Lung (tissue), 12 donors: ENCODE measurements around the gene CDH11. TPM values are rescaled to one million over a fixed set of nuclear protein-coding genes. Genes with fewer than 3 reads are reported as not detected.

Experiments
- ATAC-seq: fragments of 200-7000 bp; cut with Tn5 transposase; one replicate; pipeline ENCODE4 v1.9.1; 2020; ENCODE audit warnings: moderate number of reproducible peaks; ENCODE audit not compliant: insufficient read depth, low FRiP score
- DNase-seq, 3 donors: peaks; one replicate each; pipeline ENCODE4 v3.0.0-alpha.2; 2013 to 2017
- H3K27ac ChIP-seq, 2 donors: one replicate each; pipeline ENCODE4 v1.5.1; 2013; ENCODE audit warnings: mild to moderate bottlenecking in 2 of 2, moderate library complexity in 2 of 2, control low read depth in 1 of 2, inconsistent platforms in 1 of 2, low read depth in 1 of 2, low read length in 1 of 2
- H3K27me3 ChIP-seq, 3 donors: one replicate each; pipeline ENCODE4 v1.5.1; 2013; ENCODE audit warnings: low read length in 2 of 3; ENCODE audit not compliant: control insufficient read depth in 3 of 3, insufficient read depth in 3 of 3
- H3K36me3 ChIP-seq, 4 donors: one replicate each; pipeline ENCODE4 v1.5.1; 2013; ENCODE audit warnings: low read length in 4 of 4, mild to moderate bottlenecking in 1 of 4, moderate library complexity in 1 of 4; ENCODE audit not compliant: control insufficient read depth in 4 of 4, insufficient read depth in 4 of 4
- H3K4me1 ChIP-seq, 5 donors: one replicate each; pipeline ENCODE4 v1.5.1; 2013; ENCODE audit warnings: low read length in 5 of 5, mild to moderate bottlenecking in 2 of 5, moderate library complexity in 1 of 5; ENCODE audit not compliant: control insufficient read depth in 5 of 5, insufficient read depth in 5 of 5
- H3K4me3 ChIP-seq: one replicate; pipeline ENCODE4 v1.5.1; 2013; ENCODE audit warnings: mild to moderate bottlenecking, control low read depth, moderate library complexity
- H3K9ac ChIP-seq, 2 donors: one replicate each; pipeline ENCODE4 v1.5.1; 2013; ENCODE audit warnings: low read length in 2 of 2, control low read depth in 1 of 2; ENCODE audit not compliant: insufficient read depth in 1 of 2
- H3K9me3 ChIP-seq, 4 donors: one replicate each; pipeline ENCODE4 v1.5.1; 2013; ENCODE audit warnings: low read length in 3 of 4, mild to moderate bottlenecking in 1 of 4, moderate library complexity in 1 of 4; ENCODE audit not compliant: control insufficient read depth in 4 of 4, insufficient read depth in 3 of 4
- WGBS, 2 donors: extraction: QIAGEN DNeasy Blood & Tissue Kit; methylation state at CpG; one replicate each; pipeline ENCODE4 v1.1.7; 2013; 5-methylcytosine and 5-hydroxymethylcytosine counted together
- polyA plus RNA-seq, 2 donors: library from polyadenylated mRNA; stranded (reverse); fragments of 200-250 nt; gene quantifications; one replicate each; pipeline ENCODE4 v1.2.1, GENCODE V29; 2013
- total RNA-seq, 2 donors: library from RNA; depleted of rRNA in 1 of 2; stranded (reverse); fragments of >200 nt in 1 of 2; gene quantifications; one replicate each; pipeline ENCODE4 v1.2.1, GENCODE V29; 2014 to 2021
- TF ChIP-seq, protein P1 (sequence below): IDR thresholded peaks from 2 replicates; pipeline ENCODE4 v1.5.1; 2012; ENCODE audit warnings: mild to moderate bottlenecking; ENCODE audit errors: control extremely low read depth, extremely low read depth
- donor health status: control.
- donor health status: control.
- donor health status: Bipolar disorder and iron deficiency.
- donor health status: healthy.
- donor health status: DM: yes; HTN: yes; CAD: no.

The CDH11 gene
- total and polyA plus RNA-seq, 4 donors, result 7.1 to 236 (median 94.7) TPM

DNA sequence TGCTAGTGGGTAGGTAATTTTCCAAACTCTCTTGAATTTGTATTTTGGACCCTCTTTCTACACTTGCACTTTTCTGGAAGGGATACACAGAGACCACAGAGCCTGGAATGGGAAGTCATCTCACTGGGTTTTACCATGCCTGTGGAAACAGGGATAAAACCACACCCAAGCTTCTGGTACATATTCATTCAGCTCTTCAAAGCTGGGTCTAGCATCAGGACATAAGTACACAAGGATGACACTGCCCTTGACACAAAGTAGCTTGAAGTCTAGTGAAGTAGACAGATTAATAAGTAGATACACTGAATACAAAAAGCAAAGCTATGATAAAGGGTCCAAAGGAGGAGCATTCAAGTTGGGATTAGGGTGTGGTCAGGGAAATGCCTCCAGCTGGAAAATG is 118.2 kb downstream of the CDH11 start:
- ATAC-seq, result no peak
- no peaks in the 10 kb centered on the region for H3K27me3 ChIP-seq
- no peaks in the 10 kb centered on the region for H3K9me3 ChIP-seq
- TF ChIP-seq, protein P1, sequence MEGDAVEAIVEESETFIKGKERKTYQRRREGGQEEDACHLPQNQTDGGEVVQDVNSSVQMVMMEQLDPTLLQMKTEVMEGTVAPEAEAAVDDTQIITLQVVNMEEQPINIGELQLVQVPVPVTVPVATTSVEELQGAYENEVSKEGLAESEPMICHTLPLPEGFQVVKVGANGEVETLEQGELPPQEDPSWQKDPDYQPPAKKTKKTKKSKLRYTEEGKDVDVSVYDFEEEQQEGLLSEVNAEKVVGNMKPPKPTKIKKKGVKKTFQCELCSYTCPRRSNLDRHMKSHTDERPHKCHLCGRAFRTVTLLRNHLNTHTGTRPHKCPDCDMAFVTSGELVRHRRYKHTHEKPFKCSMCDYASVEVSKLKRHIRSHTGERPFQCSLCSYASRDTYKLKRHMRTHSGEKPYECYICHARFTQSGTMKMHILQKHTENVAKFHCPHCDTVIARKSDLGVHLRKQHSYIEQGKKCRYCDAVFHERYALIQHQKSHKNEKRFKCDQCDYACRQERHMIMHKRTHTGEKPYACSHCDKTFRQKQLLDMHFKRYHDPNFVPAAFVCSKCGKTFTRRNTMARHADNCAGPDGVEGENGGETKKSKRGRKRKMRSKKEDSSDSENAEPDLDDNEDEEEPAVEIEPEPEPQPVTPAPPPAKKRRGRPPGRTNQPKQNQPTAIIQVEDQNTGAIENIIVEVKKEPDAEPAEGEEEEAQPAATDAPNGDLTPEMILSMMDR, result no peak
- no peak overlapping the region for H3K27ac ChIP-seq
- H3K36me3 ChIP-seq, result peaks cover 0 to 65% (median 30%) of the 10 kb centered on the region in 4 donors
- no peaks in the 10 kb centered on the region for H3K4me1 ChIP-seq
- H3K4me3 ChIP-seq, result no peak overlapping the region
- H3K9ac ChIP-seq, result no peak overlapping the region
- DNase-seq, result no peak

DNA sequence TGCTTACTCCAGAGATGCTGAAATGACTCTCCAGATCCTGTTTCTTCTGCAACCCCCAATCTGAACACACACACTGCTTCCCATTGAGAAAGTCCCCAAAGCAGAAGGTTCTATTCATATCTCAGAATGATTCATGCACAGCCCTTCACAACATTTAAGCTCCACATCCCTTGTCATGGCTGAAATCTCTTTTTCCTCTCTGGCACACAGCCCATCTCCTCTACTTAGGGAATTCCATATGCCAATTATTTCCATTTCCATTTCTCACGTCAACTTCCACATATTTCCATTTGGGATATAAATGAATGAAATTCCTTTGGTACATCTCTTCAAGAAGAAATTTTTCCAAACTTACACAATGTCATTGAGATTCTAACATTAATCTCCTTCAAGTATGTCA is 119.6 kb downstream of the CDH11 start:
- peaks cover 0 to 77% (median 37%) of the 10 kb centered on the region in 4 donors for H3K36me3 ChIP-seq
- no peak overlapping the region for H3K9ac ChIP-seq
- no peak overlapping the region for H3K27ac ChIP-seq
- H3K4me1 ChIP-seq, result no peaks in the 10 kb centered on the region
- no peaks in the 10 kb centered on the region for H3K27me3 ChIP-seq
- H3K9me3 ChIP-seq, result peaks cover 0 to 2% (median 0%) of the 10 kb centered on the region in 4 donors
- H3K4me3 ChIP-seq, result no peak overlapping the region
- TF ChIP-seq, protein P1, result no peak
- ATAC-seq (no peak), DNase-seq (peak in 1 of 3 donors; percentile 24)
- WGBS, 2 donors, result 45 to 53% methylated on average over 1 of the region's 1 CpG

DNA sequence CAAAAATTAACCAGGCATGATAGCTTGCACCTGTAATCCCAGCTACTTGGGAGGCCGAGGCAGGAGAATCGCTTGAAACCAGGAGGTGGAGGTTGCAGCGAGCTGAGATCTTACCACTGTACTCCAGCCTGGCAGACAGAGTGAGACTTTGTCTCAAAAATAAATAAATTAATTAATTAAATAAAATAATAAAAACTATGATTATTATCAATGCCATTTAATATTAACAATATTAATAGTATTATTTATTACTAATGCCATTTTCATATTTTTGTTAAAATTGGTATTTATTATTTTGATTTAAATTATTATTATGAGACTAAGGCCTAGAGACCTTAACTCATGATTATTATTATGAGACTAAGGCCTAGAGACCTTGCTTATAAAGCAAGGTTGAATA is 121.2 kb downstream of the CDH11 start:
- Histone ChIP-seq H3K9me3 (peaks cover 0 to 2% (median 0%) of the 10 kb centered on the region in 4 donors), H3K27me3 (no peaks in the 10 kb centered on the region), H3K4me3 (no peak overlapping the region), H3K4me1 (no peaks in the 10 kb centered on the region), H3K36me3 (peaks cover 0 to 73% (median 33%) of the 10 kb centered on the region in 4 donors), H3K27ac (no peak overlapping the region), H3K9ac (no peak overlapping the region)
- DNase-seq (no peak), ATAC-seq (no peak)
- 92 to 95% methylated on average over 3 of the region's 3 CpGs for WGBS, 2 donors
- TF ChIP-seq, protein P1, result no peak

DNA sequence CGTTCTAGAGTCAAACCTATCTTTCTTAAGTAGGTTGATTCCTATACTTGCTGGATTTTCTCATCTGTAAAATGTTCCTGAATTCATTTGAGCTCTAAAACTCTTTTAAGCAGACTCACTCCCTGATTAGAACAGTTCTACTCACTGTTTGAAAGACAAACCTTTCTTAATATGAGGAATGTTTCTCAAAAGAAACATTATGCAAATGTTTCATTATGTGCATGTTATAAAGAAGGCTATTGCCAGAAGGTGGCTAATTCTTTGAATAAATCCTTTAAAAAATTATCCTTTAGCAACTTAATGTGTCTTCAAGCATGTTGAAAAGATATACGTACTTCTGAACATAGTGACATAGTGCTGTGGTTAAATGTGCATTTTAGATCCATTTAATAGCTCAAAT is 124.1 kb downstream of the CDH11 start:
- 83 to 87% methylated on average over 2 of the region's 2 CpGs for WGBS, 2 donors
- Histone ChIP-seq H3K4me3 (no peak overlapping the region), H3K27me3 (no peaks in the 10 kb centered on the region), H3K9ac (no peak overlapping the region), H3K27ac (no peak overlapping the region), H3K9me3 (peaks cover 0 to 2% (median 0%) of the 10 kb centered on the region in 4 donors), H3K4me1 (no peaks in the 10 kb centered on the region), H3K36me3 (peaks cover 0 to 64% (median 24%) of the 10 kb centered on the region in 4 donors)
- ATAC-seq (no peak), DNase-seq (no peak)
- TF ChIP-seq, protein P1, result no peak
